ENCODE data around the gene CS.

GRCh38 chr12:56261503-56262232, 38.5 kb downstream of the CS start:
- TF ChIP-seq CTCF (IDR thresholded peaks at IDR 0.05) (no peak), POLR2A (IDR thresholded peaks at IDR 0.05) (no peak)

Data from testis (tissue), 2 donors.